Left lung (tissue), 10 donors: ENCODE data around the gene HADH. TPM values are rescaled to one million over a fixed set of nuclear protein-coding genes. Genes with fewer than 3 reads are reported as not detected.
A peak's percentile ranks its signal among the peaks of the same experiment; 100 is the strongest.

Source experiments
- ATAC-seq: fragments of 200-7000 bp; cut with Tn5 transposase; one replicate; pipeline ENCODE4 v1.9.1; 2020; ENCODE audit warnings: moderate library complexity
- DNase-seq, 4 donors: peaks; one replicate each; pipeline ENCODE4 v3.0.0-alpha.2; 2013 to 2020
- H3K27ac ChIP-seq, 2 donors: fragments of 200-600 bp; sonication (generic) in 1 of 2; one replicate each; pipeline versions ENCODE4 v1.5.0 to v1.8.0; 2020 to 2021
- H3K27me3 ChIP-seq, 2 donors: fragments of 200-600 bp; sonication (generic) in 1 of 2; one replicate each; pipeline versions ENCODE4 v1.5.0 to v1.8.0; 2020 to 2021
- H3K36me3 ChIP-seq, 2 donors: fragments of 200-600 bp; sonication (generic) in 1 of 2; one replicate each; pipeline versions ENCODE4 v1.5.0 to v1.8.0; 2020 to 2021
- H3K4me1 ChIP-seq, 2 donors: fragments of 200-600 bp; one replicate each; pipeline ENCODE4 v1.8.0; 2021
- H3K4me3 ChIP-seq, 2 donors: fragments of 200-600 bp; sonication (generic) in 1 of 2; one replicate each; pipeline versions ENCODE4 v1.5.0 to v1.8.0; 2020 to 2021; ENCODE audit warnings: mild to moderate bottlenecking in 1 of 2
- H3K9me3 ChIP-seq, 2 donors: fragments of 200-600 bp; sonication (generic) in 1 of 2; one replicate each; pipeline versions ENCODE4 v1.5.0 to v1.8.0; 2020 to 2021
- CTCF ChIP-seq, 2 donors: fragments of 200-600 bp; sonication (generic) in 1 of 2; IDR thresholded peaks; one replicate each; pipeline versions ENCODE4 v1.5.0 to v1.8.0; 2021; ENCODE audit warnings: antibody characterized with exemption in 2 of 2
- intact Hi-C, 2 donors: fragments of 100-400 bp; cut with DNase I; formaldehyde crosslinking; loops; one replicate each; pipeline versions ENCODE4 v1.11.2 to v1.14.2; 2022
- polyA plus RNA-seq, 6 donors: library from polyadenylated mRNA; unstranded; fragments of 120-200 nt; gene quantifications; one replicate each; pipeline ENCODE4 v1.2.1, GENCODE V29; 2013; ENCODE audit not compliant: insufficient read length in 6 of 6
- total RNA-seq, 2 donors: library from RNA; stranded (reverse); fragmentation: NEBNext Ultra II Directional; extraction: Animal tissue kit (Norgen Biotek cat#: 25700); gene quantifications; one replicate each; pipeline ENCODE4 v1.2.1, GENCODE V29; 2021
- donor health status: DM: no; HTN: yes; CAD: no.
- donor health status: DM: no; HTN: no; CAD: no.

Gene HADH
- total and polyA plus RNA-seq, 8 donors: 40.3 to 83.4 (median 72.0) TPM

- H3K27me3 ChIP-seq: no peaks in the 10 kb centered on the region
- no peak overlapping the region for H3K27ac ChIP-seq
- no peak for TF ChIP-seq CTCF (IDR thresholded peaks at IDR 0.05)
- ATAC-seq: no peak
- no peaks in the 10 kb centered on the region for H3K4me1 ChIP-seq
- no peak overlapping the region for H3K4me3 ChIP-seq
- intact Hi-C loops: no loop called here
- peaks cover 0 to 64% of the 10 kb centered on the region in 2 donors for H3K36me3 ChIP-seq
- no peaks in the 10 kb centered on the region for H3K9me3 ChIP-seq
- DNase-seq: no peak
These were observed 40.0 kb downstream of the HADH start for GRCh38 chr4:108029731-108030130.

DNA sequence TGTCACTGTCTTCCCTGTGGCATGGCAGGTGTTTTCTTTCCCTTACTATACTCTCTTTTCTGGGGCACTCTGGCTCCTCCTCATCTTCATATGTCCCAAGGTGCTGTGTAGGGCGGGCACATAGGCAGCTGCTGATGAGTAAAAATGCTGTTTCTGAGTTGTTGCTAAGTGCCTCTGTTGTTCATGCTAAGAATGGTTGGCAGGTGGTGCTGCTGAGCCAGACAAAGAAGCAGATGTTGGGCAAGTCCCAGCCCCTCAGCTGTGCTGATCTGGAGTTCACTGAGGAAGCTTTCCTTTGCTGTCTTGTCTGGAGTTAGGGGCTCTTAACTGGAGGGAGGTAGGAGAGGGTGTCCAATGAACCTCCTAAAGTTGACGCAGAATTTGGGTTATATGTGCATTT lies 40.6 kb downstream of the HADH start:
- H3K36me3 ChIP-seq: peaks cover 0 to 65% of the 10 kb centered on the region in 2 donors
- TF ChIP-seq CTCF (IDR thresholded peaks at IDR 0.05): no peak
- DNase-seq: peak in 1 of 4 donors; percentile 49

GRCh38 chr4:108031427-108032083 lies 41.9 kb downstream of the HADH start:
- H3K27me3 ChIP-seq: no peaks in the 10 kb centered on the region
- no peaks in the 10 kb centered on the region for H3K9me3 ChIP-seq
- no peaks in the 10 kb centered on the region for H3K4me1 ChIP-seq
- no peak overlapping the region for H3K27ac ChIP-seq
- H3K36me3 ChIP-seq: peaks cover 0 to 63% of the 10 kb centered on the region in 2 donors
- intact Hi-C loops: no loop called here
- DNase-seq (no peak), ATAC-seq (no peak)
- TF ChIP-seq CTCF (IDR thresholded peaks at IDR 0.05): no peak
- no peak overlapping the region for H3K4me3 ChIP-seq

More for the DNA sequence above, 40.6 kb downstream of the HADH start:
- no peaks in the 10 kb centered on the region for H3K27me3 ChIP-seq
- peak; percentile 85 for ATAC-seq
- intact Hi-C loops: no loop called here
- H3K4me1 ChIP-seq: no peaks in the 10 kb centered on the region
- H3K9me3 ChIP-seq: no peaks in the 10 kb centered on the region
- no peak overlapping the region for H3K27ac ChIP-seq
- H3K4me3 ChIP-seq: no peak overlapping the region

GRCh38 chr4:108033348-108033747 lies 43.7 kb downstream of the HADH start:
- H3K27me3 ChIP-seq: no peaks in the 10 kb centered on the region
- H3K27ac ChIP-seq: no peak overlapping the region
- ATAC-seq (no peak), DNase-seq (no peak)
- no peak for TF ChIP-seq CTCF (IDR thresholded peaks at IDR 0.05)
- H3K4me1 ChIP-seq: no peaks in the 10 kb centered on the region
- intact Hi-C loops: no loop called here
- H3K4me3 ChIP-seq: no peak overlapping the region
- peaks cover 0 to 46% of the 10 kb centered on the region in 2 donors for H3K36me3 ChIP-seq
- H3K9me3 ChIP-seq: no peaks in the 10 kb centered on the region

- Histone ChIP-seq H3K36me3 (peaks cover 0 to 35% of the 10 kb centered on the region in 2 donors), H3K27ac (no peak overlapping the region), H3K4me3 (no peak overlapping the region), H3K4me1 (no peaks in the 10 kb centered on the region), H3K9me3 (no peaks in the 10 kb centered on the region), H3K27me3 (no peaks in the 10 kb centered on the region)
- TF ChIP-seq CTCF (IDR thresholded peaks at IDR 0.05): no peak
- ATAC-seq: no peak
- intact Hi-C loops: no loop called here
- no peak for DNase-seq
These were observed 44.9 kb downstream of the HADH start for GRCh38 chr4:108034565-108034964.
